K562 (cell line): ENCODE data around the gene SLC44A5. TPM values are rescaled to one million over a fixed set of nuclear protein-coding genes. Genes with fewer than 3 reads are reported as not detected.
A peak's percentile ranks its signal among the peaks of the same experiment; 100 is the strongest.
"Not testable (repeated sequence)": the region's sequence is repeated elsewhere in the genome, so short reads cannot be mapped to it uniquely, and the experiment has no call there.

ENCODE experiments used
- ATAC-seq: fragments of 200-7000 bp; cut with Tn5 transposase; 3 replicates; pipeline ENCODE4 v1.9.1; 2020; ENCODE audit warnings: moderate library complexity
- BruUV-seq: library from RNA; stranded (reverse); fragments of 400-500 nt; replicated peaks from 2 replicates; lab custom pipeline; 2021; lab: Mats Ljungman, UMichigan
- CTCF ChIA-PET: fragments of 300-600 bp; formaldehyde crosslinking; extraction: SDS; loops from one replicate; lab custom pipeline; 2021; ENCODE audit warnings: low intra/inter-chr PET ratio; lab: Yijun Ruan, JAX
- POLR2A ChIA-PET: fragments of 300-600, 350-650 bp; sonication (Branson Sonifier 250); formaldehyde crosslinking; extraction: SDS; loops from one replicate; lab custom pipeline; 2021; ENCODE audit warnings: antibody characterized with exemption, inconsistent platforms; lab: Yijun Ruan, JAX
- DNase-seq, 4 experiments: peaks; one replicate each; pipeline versions ENCODE4 v3.0.0 to v3.0.0-alpha.2; 2011 to 2018; ENCODE audit warnings: low spot score in 3 of 4, mixed read lengths in 3 of 4; ENCODE audit errors: extremely low read depth in 1 of 4
- FAIRE-seq: peaks from 2 replicates; lab custom pipeline; 2011; peaks lifted over from hg19 to GRCh38; lab: Jason Lieb, UNC
- H2AFZ ChIP-seq: 2 replicates; pipeline ENCODE4 v1.6.0; 2011; ENCODE audit warnings: low read depth, low read length, control low read depth, inconsistent platforms
- H3K27ac ChIP-seq: fragments of 200-600 bp; 3 replicates; pipeline ENCODE4 v1.8.0; 2011; ENCODE audit warnings: low read depth, mild to moderate bottlenecking, control low read depth, inconsistent platforms, low read length, moderate library complexity, mixed read lengths; ENCODE audit errors: extremely low read depth
- H3K27me3 ChIP-seq, 2 experiments: fragments of 300-600 bp in 1 of 2; 2 replicates in 1 of 2; 3 replicates in 1 of 2; pipeline versions ENCODE4 v1.6.0 to v1.8.0; 2011; ENCODE audit warnings: inconsistent platforms in 2 of 2, low read length in 2 of 2, mild to moderate bottlenecking in 1 of 2, mixed read lengths in 1 of 2, moderate library complexity in 1 of 2; ENCODE audit not compliant: control insufficient read depth in 2 of 2, insufficient read depth in 2 of 2
- H3K36me3 ChIP-seq: fragments of 300-600 bp; 3 replicates; pipeline ENCODE4 v1.8.0; 2011; ENCODE audit warnings: mild to moderate bottlenecking, low read length, inconsistent platforms; ENCODE audit not compliant: control insufficient read depth, insufficient read depth
- H3K4me1 ChIP-seq, 2 experiments: fragments of 200-600 bp in 1 of 2; replicated peaks in 1 of 2; 2 replicates in 1 of 2; 3 replicates in 1 of 2; pipeline versions ENCODE4 v1.5.1 to v1.8.0; 2011; ENCODE audit warnings: inconsistent platforms in 2 of 2, low read length in 2 of 2, mild to moderate bottlenecking in 1 of 2, mixed read lengths in 1 of 2, moderate library complexity in 1 of 2; ENCODE audit not compliant: control insufficient read depth in 2 of 2, insufficient read depth in 2 of 2
- H3K4me2 ChIP-seq: 2 replicates; pipeline ENCODE4 v1.6.1; 2011; ENCODE audit warnings: low read length, control low read depth, inconsistent platforms, mixed read lengths; ENCODE audit not compliant: insufficient read depth
- H3K4me3 ChIP-seq: fragments of 200-600 bp; sonication (generic), shearing (Covaris generic); 2 replicates; pipeline ENCODE4 v1.5.1; 2016; ENCODE audit warnings: control low read depth, inconsistent platforms
- H3K79me2 ChIP-seq: fragments of 200-600 bp; 3 replicates; pipeline ENCODE4 v1.8.0; 2011; ENCODE audit warnings: low read length, inconsistent platforms; ENCODE audit not compliant: control insufficient read depth, insufficient read depth
- H3K9ac ChIP-seq, 2 experiments: 2 replicates each; pipeline versions ENCODE4 v1.6.0 to v1.6.1; 2011; ENCODE audit warnings: low read depth in 2 of 2, low read length in 2 of 2, control low read depth in 1 of 2, inconsistent platforms in 1 of 2, mild to moderate bottlenecking in 1 of 2, mixed read lengths in 1 of 2; ENCODE audit not compliant: insufficient read depth in 1 of 2
- H3K9me1 ChIP-seq: one replicate; pipeline ENCODE4 v1.6.0; 2011; ENCODE audit warnings: inconsistent platforms, mild to moderate bottlenecking, low read length, moderate library complexity; ENCODE audit not compliant: control insufficient read depth, insufficient read depth
- H3K9me3 ChIP-seq: replicated peaks from 2 replicates; pipeline ENCODE4 v1.5.1; 2011; ENCODE audit warnings: low read depth, low read length, inconsistent platforms; ENCODE audit not compliant: control insufficient read depth, insufficient read depth
- H4K20me1 ChIP-seq: replicated peaks from 2 replicates; pipeline ENCODE4 v1.6.1; 2011; ENCODE audit warnings: low read length, inconsistent platforms, mixed read lengths; ENCODE audit not compliant: control insufficient read depth, insufficient read depth
- ARID1B ChIP-seq: fragments of 450-650 bp; IDR thresholded peaks from 2 replicates; pipeline ENCODE4 v1.6.1; 2016; ENCODE audit warnings: antibody characterized with exemption, mild to moderate bottlenecking, inconsistent platforms
- CBFA2T2 ChIP-seq: fragments of 450-650 bp; conservative IDR thresholded peaks from 2 replicates; pipeline ENCODE4 v1.6.1; 2017; ENCODE audit warnings: mild to moderate bottlenecking
- CBFA2T3 ChIP-seq: fragments of 450-650 bp; IDR thresholded peaks from 2 replicates; pipeline ENCODE4 v1.6.1; 2017
- DPF2 ChIP-seq: fragments of 450-650 bp; IDR thresholded peaks from 2 replicates; pipeline ENCODE4 v1.6.1; 2016
- EHMT2 ChIP-seq: fragments of 450-650 bp; IDR thresholded peaks from 2 replicates; pipeline ENCODE4 v1.6.1; 2018; ENCODE audit warnings: antibody characterized with exemption
- EP300 ChIP-seq: IDR thresholded peaks from 2 replicates; pipeline ENCODE4 v1.6.1; 2012; ENCODE audit warnings: low read length, improper control_type of control experiment
- HDAC2 ChIP-seq: fragments of 450-650 bp; IDR thresholded peaks from 2 replicates; pipeline ENCODE4 v1.6.1; 2016; ENCODE audit warnings: mild to moderate bottlenecking
- KDM1A ChIP-seq, 2 experiments: fragments of 450-650 bp; IDR thresholded peaks; 2 replicates each; pipeline ENCODE4 v1.6.1; 2016; ENCODE audit warnings: mild to moderate bottlenecking in 2 of 2
- NCOR1 ChIP-seq: fragments of 450-650 bp; IDR thresholded peaks from 2 replicates; pipeline ENCODE4 v1.6.1; 2016; ENCODE audit warnings: mild to moderate bottlenecking, moderate library complexity
- NFIC ChIP-seq: fragments of 450-650 bp; IDR thresholded peaks from 2 replicates; pipeline ENCODE4 v1.6.1; 2017; ENCODE audit warnings: mild to moderate bottlenecking, inconsistent platforms
- NFYB ChIP-seq: IDR thresholded peaks from 2 replicates; pipeline ENCODE4 v1.6.1; 2011; ENCODE audit warnings: mild to moderate bottlenecking, moderate library complexity; ENCODE audit not compliant: insufficient read length; ENCODE audit errors: extremely low read depth
- PML ChIP-seq: IDR thresholded peaks from 2 replicates; pipeline ENCODE4 v1.6.1; 2012; ENCODE audit warnings: low read length, inconsistent platforms
- SMARCE1 ChIP-seq: fragments of 450-650 bp; IDR thresholded peaks from 2 replicates; pipeline ENCODE4 v1.7.1; 2016; ENCODE audit warnings: mild to moderate bottlenecking
- SOX6 ChIP-seq: fragments of 450-650 bp; IDR thresholded peaks from 2 replicates; pipeline ENCODE4 v1.6.1; 2014; ENCODE audit warnings: mild to moderate bottlenecking
- STAT5A ChIP-seq: IDR thresholded peaks from 2 replicates; pipeline ENCODE4 v1.6.1; 2012; ENCODE audit warnings: low read length, inconsistent platforms, borderline replicate concordance
- TAL1 ChIP-seq: fragments of 450-650 bp; IDR thresholded peaks from 2 replicates; pipeline ENCODE4 v1.6.1; 2016; ENCODE audit warnings: mild to moderate bottlenecking
- TEAD4 ChIP-seq, 2 experiments: sonication (generic) in 1 of 2; formaldehyde crosslinking in 1 of 2; IDR thresholded peaks; 2 replicates each; pipeline versions ENCODE4 v1.6.1 to v1.8.0; 2012 to 2022; ENCODE audit warnings: borderline replicate concordance in 1 of 2, inconsistent platforms in 1 of 2, low read length in 1 of 2, mild to moderate bottlenecking in 1 of 2, missing genetic modification reagents in 1 of 2
- WGBS: fragments of 100-300 bp; shearing (Covaris generic); methylation state at CpG from one replicate; pipeline ENCODE4 v1.1.6; 2016; ENCODE audit warnings: low coverage, mixed read lengths; ENCODE audit not compliant: insufficient coverage; ENCODE audit errors: missing lambda C conversion rate; 5-methylcytosine and 5-hydroxymethylcytosine counted together
- in situ Hi-C: fragments of 300-500 bp; cut with MboI; formaldehyde crosslinking; loops from 4 replicates; pipeline ENCODE4 v1.15.0; 2018; ENCODE audit warnings: inconsistent platforms, mixed read lengths
- intact Hi-C: fragments of 100-400 bp; cut with micrococcal nuclease; formaldehyde crosslinking; loops from 2 replicates; pipeline ENCODE4 v1.14.2; 2022
- polyA plus RNA-seq, 8 experiments: library from polyadenylated mRNA; depleted of rRNA in 4 of 8; stranded (reverse) in 5 of 8; unstranded in 3 of 8; fragments of >200 nt; fragmentation: Nextera tagmentation in 2 of 8; fragmentation: Illumina TruSeq in 1 of 8; extraction: Ambion mirVana in 2 of 8; extraction: Trizol in 1 of 8; gene quantifications; 2 replicates each; pipeline versions ENCODE4 v1.2.1 to v1.2.3, GENCODE V29; 2011 to 2014; ENCODE audit warnings: inconsistent platforms in 1 of 8, missing spikeins in 1 of 8
- total RNA-seq, 7 experiments: library from RNA; depleted of rRNA in 6 of 7; stranded (reverse); fragments of >200 nt in 6 of 7; fragmentation: Illumina TruSeq in 2 of 7; extraction: Trizol in 2 of 7; gene quantifications; 2 replicates each; pipeline versions ENCODE4 v1.2.1 to v1.2.3, GENCODE V29; 2011 to 2021; ENCODE audit warnings: low replicate concordance in 1 of 7
- TF ChIP-seq, protein P1 (sequence below): fragments of 450-650 bp; IDR thresholded peaks from 2 replicates; pipeline ENCODE4 v1.6.1; 2016; ENCODE audit warnings: mild to moderate bottlenecking
- TF ChIP-seq, protein P2 (sequence below): IDR thresholded peaks from 2 replicates; pipeline ENCODE4 v1.6.1; 2012; ENCODE audit warnings: low read depth, low read length, improper control_type of control experiment, borderline replicate concordance
- TF ChIP-seq, protein P3 (sequence below), 2 experiments: IDR thresholded peaks; 2 replicates each; pipeline ENCODE4 v1.6.1; 2011; ENCODE audit warnings: borderline replicate concordance in 1 of 2, control low read depth in 1 of 2, low read depth in 1 of 2, low read length in 1 of 2, mild to moderate bottlenecking in 1 of 2, mixed read lengths in 1 of 2, moderate library complexity in 1 of 2; ENCODE audit not compliant: insufficient read depth in 1 of 2, insufficient read length in 1 of 2, poor library complexity in 1 of 2, severe bottlenecking in 1 of 2; ENCODE audit errors: extremely low read depth in 1 of 2

SLC44A5 gene
- total and polyA plus RNA-seq, 9 of the 15 experiments (the other 6 are each of a cell fraction or from before 2014, with no cell fraction given): 1.2 to 10.1 (median 3.2) TPM

DNA sequence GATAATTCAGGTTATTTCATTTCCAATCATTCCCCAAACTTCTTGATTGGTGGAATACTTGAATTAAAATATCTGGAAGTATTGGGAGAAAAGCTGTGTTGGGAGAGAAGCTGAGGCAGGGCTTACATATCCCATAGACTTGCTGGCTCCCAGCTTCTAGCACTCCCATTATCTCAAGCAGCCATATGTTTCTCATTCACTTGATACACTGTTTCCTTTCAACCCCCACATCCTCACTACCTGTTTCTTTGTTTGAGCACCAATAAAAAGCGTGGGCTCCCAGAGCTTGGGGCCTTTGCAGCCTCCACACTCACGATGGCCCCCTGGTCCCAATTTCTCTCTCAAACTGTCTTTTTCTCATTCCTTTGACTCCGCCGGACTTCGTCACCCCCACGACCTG, 256.6 kb downstream of the SLC44A5 start:
- Histone ChIP-seq H3K4me1 (peaks cover 0 to 25% of the 10 kb centered on the region in 2 experiments; a peak in 3 of 5 replicates), H3K4me2 (peak overlapping the region; percentile 47), H2AFZ (peak overlapping the region; percentile 74), H3K27ac (peak overlapping the region; percentile 65), H3K9ac (peak overlapping the region in 1 of 2 experiments; percentile 24; a peak in 2 of 4 replicates)
- H3K9me1 ChIP-seq; BruUV-seq; H3K9me3 ChIP-seq; H3K36me3 ChIP-seq; H3K27me3 ChIP-seq; H3K79me2 ChIP-seq; intact Hi-C loops; in situ Hi-C loops; H3K4me3 ChIP-seq; H4K20me1 ChIP-seq; CTCF ChIA-PET; TF ChIP-seq TEAD4 (CRISPR knock-in tag; IDR thresholded peaks at IDR 0.05; ENCODE audit: borderline replicate concordance): not testable (repeated sequence)
- DNase-seq (peak; percentile 21 to 72 (median 34)), ATAC-seq (peak; percentile 69), FAIRE-seq (peak; percentile 74)
- POLR2A ChIA-PET: interaction anchor here (0.6 to 1.3 kb wide), 5 partner anchors 11 to 160 kb away, joined by 3 to 6 read pairs (median 4); no protein-coding TSS in a partner anchor
- 1% methylated on average over 6 of the region's 6 CpGs for WGBS
- TF ChIP-seq NFYB (peak; percentile 4), TEAD4 (IDR thresholded peaks at IDR 0.05; ENCODE audit: low read length) (peak; percentile 75), KDM1A (IDR thresholded peaks at IDR 0.05) (peak in 1 of 2 experiments; percentile 23; a peak in 1 of 4 replicates), PML (peak; percentile 28; the same call in 1 of the 2 replicates), DPF2 (peak; percentile 79), NFIC (peak; percentile 9; the same call in 1 of the 2 replicates), CBFA2T3 (peak; percentile 84), HDAC2 (peak; percentile 42; the same call in 1 of the 2 replicates), SMARCE1 (peak; percentile 45; the same call in 1 of the 2 replicates), CBFA2T2 (peak; percentile 65), EHMT2 (0 out of 2 replicates have a peak, but pooled peaks have one; percentile 32), EP300 (peak; percentile 77; the same call in 1 of the 2 replicates), TAL1 (peak; percentile 72), NCOR1 (peak; percentile 70), SOX6 (peak; percentile 73), STAT5A (peak; percentile 41; the same call in 1 of the 2 replicates), ARID1B (peak; percentile 88)
- TF ChIP-seq, protein P1, sequence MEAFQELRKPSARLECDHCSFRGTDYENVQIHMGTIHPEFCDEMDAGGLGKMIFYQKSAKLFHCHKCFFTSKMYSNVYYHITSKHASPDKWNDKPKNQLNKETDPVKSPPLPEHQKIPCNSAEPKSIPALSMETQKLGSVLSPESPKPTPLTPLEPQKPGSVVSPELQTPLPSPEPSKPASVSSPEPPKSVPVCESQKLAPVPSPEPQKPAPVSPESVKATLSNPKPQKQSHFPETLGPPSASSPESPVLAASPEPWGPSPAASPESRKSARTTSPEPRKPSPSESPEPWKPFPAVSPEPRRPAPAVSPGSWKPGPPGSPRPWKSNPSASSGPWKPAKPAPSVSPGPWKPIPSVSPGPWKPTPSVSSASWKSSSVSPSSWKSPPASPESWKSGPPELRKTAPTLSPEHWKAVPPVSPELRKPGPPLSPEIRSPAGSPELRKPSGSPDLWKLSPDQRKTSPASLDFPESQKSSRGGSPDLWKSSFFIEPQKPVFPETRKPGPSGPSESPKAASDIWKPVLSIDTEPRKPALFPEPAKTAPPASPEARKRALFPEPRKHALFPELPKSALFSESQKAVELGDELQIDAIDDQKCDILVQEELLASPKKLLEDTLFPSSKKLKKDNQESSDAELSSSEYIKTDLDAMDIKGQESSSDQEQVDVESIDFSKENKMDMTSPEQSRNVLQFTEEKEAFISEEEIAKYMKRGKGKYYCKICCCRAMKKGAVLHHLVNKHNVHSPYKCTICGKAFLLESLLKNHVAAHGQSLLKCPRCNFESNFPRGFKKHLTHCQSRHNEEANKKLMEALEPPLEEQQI: peak; percentile 39; the same call in 1 of the 2 replicates
- TF ChIP-seq, protein P2, sequence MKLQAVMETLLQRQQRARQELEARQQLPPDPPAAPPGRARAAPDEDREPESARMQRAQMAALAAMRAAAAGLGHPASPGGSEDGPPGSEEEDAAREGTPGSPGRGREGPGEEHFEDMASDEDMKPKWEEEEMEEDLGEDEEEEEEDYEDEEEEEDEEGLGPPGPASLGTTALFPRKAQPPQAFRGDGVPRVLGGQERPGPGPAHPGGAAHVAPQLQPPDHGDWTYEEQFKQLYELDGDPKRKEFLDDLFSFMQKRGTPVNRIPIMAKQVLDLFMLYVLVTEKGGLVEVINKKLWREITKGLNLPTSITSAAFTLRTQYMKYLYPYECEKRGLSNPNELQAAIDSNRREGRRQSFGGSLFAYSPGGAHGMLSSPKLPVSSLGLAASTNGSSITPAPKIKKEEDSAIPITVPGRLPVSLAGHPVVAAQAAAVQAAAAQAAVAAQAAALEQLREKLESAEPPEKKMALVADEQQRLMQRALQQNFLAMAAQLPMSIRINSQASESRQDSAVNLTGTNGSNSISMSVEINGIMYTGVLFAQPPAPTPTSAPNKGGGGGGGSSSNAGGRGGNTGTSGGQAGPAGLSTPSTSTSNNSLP: peak; percentile 75; the same call in 1 of the 2 replicates
- TF ChIP-seq, protein P3, sequence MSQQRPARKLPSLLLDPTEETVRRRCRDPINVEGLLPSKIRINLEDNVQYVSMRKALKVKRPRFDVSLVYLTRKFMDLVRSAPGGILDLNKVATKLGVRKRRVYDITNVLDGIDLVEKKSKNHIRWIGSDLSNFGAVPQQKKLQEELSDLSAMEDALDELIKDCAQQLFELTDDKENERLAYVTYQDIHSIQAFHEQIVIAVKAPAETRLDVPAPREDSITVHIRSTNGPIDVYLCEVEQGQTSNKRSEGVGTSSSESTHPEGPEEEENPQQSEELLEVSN (IDR thresholded peaks at IDR 0.05; ENCODE audit: borderline replicate concordance in 1 of 2, extremely low read depth in 1 of 2, insufficient read depth in 1 of 2, insufficient read length in 1 of 2, low read depth in 1 of 2, low read length in 1 of 2, poor library complexity in 1 of 2, severe bottlenecking in 1 of 2): peak; percentile 17 to 30
